HepG2 (cell line): ENCODE results near the gene UTP15. TPM values are rescaled to one million over a fixed set of nuclear protein-coding genes. Genes with fewer than 3 reads are reported as not detected.

Experiments
- ARID2 ChIP-seq: sonication (generic); formaldehyde crosslinking; IDR thresholded peaks from 2 replicates; pipeline ENCODE4 v1.8.1; 2022; ENCODE audit warnings: mild to moderate bottlenecking, missing genetic modification reagents, borderline replicate concordance
- ARNT ChIP-seq: fragments of 450-650 bp; IDR thresholded peaks from 2 replicates; pipeline ENCODE4 v1.6.1; 2017
- ATF3 ChIP-seq: sonication (generic); formaldehyde crosslinking; IDR thresholded peaks from 2 replicates; pipeline ENCODE4 v1.4.0; 2020; ENCODE audit warnings: missing genetic modification reagents
- CREB1 ChIP-seq, 2 experiments: fragments of 450-650 bp in 1 of 2; IDR thresholded peaks; 2 replicates each; pipeline ENCODE4 v1.6.1; 2016 to 2017; ENCODE audit warnings: control low read depth in 1 of 2, mild to moderate bottlenecking in 1 of 2, missing compliant biosample characterization in 1 of 2, missing genetic modification characterization in 1 of 2
- ELF3 ChIP-seq: IDR thresholded peaks from 2 replicates; pipeline ENCODE4 v1.6.1; 2016; ENCODE audit warnings: missing genetic modification reagents, missing compliant biosample characterization
- ELF4 ChIP-seq: sonication (generic); formaldehyde crosslinking; IDR thresholded peaks from 2 replicates; pipeline ENCODE4 v1.5.0; 2020; ENCODE audit warnings: missing genetic modification reagents, mild to moderate bottlenecking, moderate library complexity, borderline replicate concordance
- FUBP1 ChIP-seq: sonication (generic); formaldehyde crosslinking; IDR thresholded peaks from 2 replicates; pipeline ENCODE4 v1.5.1; 2020; ENCODE audit warnings: missing genetic modification reagents, mild to moderate bottlenecking, borderline replicate concordance
- HOXA3 ChIP-seq: sonication (generic); formaldehyde crosslinking; IDR thresholded peaks from 2 replicates; pipeline ENCODE4 v1.5.0; 2020; ENCODE audit warnings: missing genetic modification reagents
- MAF1 ChIP-seq: sonication (generic); formaldehyde crosslinking; IDR thresholded peaks from 2 replicates; pipeline ENCODE4 v1.5.0; 2020; ENCODE audit warnings: missing genetic modification reagents, borderline replicate concordance
- MAFG ChIP-seq: sonication (generic); formaldehyde crosslinking; IDR thresholded peaks from 2 replicates; pipeline ENCODE4 v1.5.1; 2020; ENCODE audit warnings: mild to moderate bottlenecking, missing genetic modification reagents
- NFRKB ChIP-seq: fragments of 450-650 bp; IDR thresholded peaks from 2 replicates; pipeline ENCODE4 v1.6.1; 2017
- PBX3 ChIP-seq: sonication (generic); formaldehyde crosslinking; IDR thresholded peaks from 2 replicates; pipeline ENCODE4 v1.8.1; 2023; ENCODE audit warnings: missing genetic modification reagents, inconsistent platforms, borderline replicate concordance
- PLRG1 ChIP-seq: fragments of 450-650 bp; conservative IDR thresholded peaks from 2 replicates; pipeline ENCODE4 v1.6.1; 2016
- PRPF4 ChIP-seq: fragments of 200-400 bp; formaldehyde crosslinking; IDR thresholded peaks from 2 replicates; pipeline ENCODE4 v1.6.1; 2016; ENCODE audit warnings: low read length, low read depth; ENCODE audit not compliant: poor library complexity, severe bottlenecking
- SMC3 ChIP-seq: IDR thresholded peaks from 2 replicates; pipeline ENCODE4 v1.6.1; 2011; ENCODE audit warnings: low read length, improper control_type of control experiment
- TEF ChIP-seq: sonication (generic); formaldehyde crosslinking; IDR thresholded peaks from 2 replicates; pipeline ENCODE4 v1.5.0; 2020; ENCODE audit warnings: missing genetic modification reagents
- TOPORS ChIP-seq: sonication (generic); formaldehyde crosslinking; IDR thresholded peaks from 2 replicates; pipeline ENCODE4 v1.8.0; 2023; ENCODE audit warnings: mild to moderate bottlenecking, missing genetic modification reagents
- TSC22D2 ChIP-seq: sonication (generic); formaldehyde crosslinking; IDR thresholded peaks from 2 replicates; pipeline ENCODE4 v1.5.1; 2020; ENCODE audit warnings: missing genetic modification reagents, mild to moderate bottlenecking, borderline replicate concordance
- ZBTB21 ChIP-seq: sonication (generic); formaldehyde crosslinking; IDR thresholded peaks from 2 replicates; pipeline ENCODE4 v1.4.0; 2020; ENCODE audit warnings: missing genetic modification reagents
- ZIK1 ChIP-seq: sonication (generic); formaldehyde crosslinking; IDR thresholded peaks from 2 replicates; pipeline ENCODE4 v1.5.0; 2020; ENCODE audit warnings: mild to moderate bottlenecking, low read depth, missing genetic modification reagents, borderline replicate concordance
- ZNF263 ChIP-seq: sonication (generic); formaldehyde crosslinking; IDR thresholded peaks from 2 replicates; pipeline ENCODE4 v1.4.0; 2020; ENCODE audit warnings: missing genetic modification reagents
- ZNF550 ChIP-seq: sonication (generic); formaldehyde crosslinking; IDR thresholded peaks from 2 replicates; pipeline ENCODE4 v1.4.0; 2020; ENCODE audit warnings: mild to moderate bottlenecking, missing genetic modification reagents, borderline replicate concordance
- ZNF615 ChIP-seq: sonication (generic); formaldehyde crosslinking; IDR thresholded peaks from 2 replicates; pipeline ENCODE4 v1.5.0; 2020; ENCODE audit warnings: mild to moderate bottlenecking, missing genetic modification reagents, borderline replicate concordance
- ZNF710 ChIP-seq: sonication (generic); formaldehyde crosslinking; IDR thresholded peaks from 2 replicates; pipeline ENCODE4 v1.5.0; 2020; ENCODE audit warnings: mild to moderate bottlenecking, missing genetic modification reagents, borderline replicate concordance
- ZNF749 ChIP-seq: sonication (generic); formaldehyde crosslinking; IDR thresholded peaks from 2 replicates; pipeline ENCODE4 v1.8.0; 2022; ENCODE audit warnings: mild to moderate bottlenecking, missing genetic modification reagents, moderate library complexity, borderline replicate concordance
- polyA plus RNA-seq, 8 experiments: library from polyadenylated mRNA; depleted of rRNA in 3 of 8; stranded (reverse) in 7 of 8; unstranded in 1 of 8; fragments of >200 nt; fragmentation: Illumina TruSeq in 4 of 8; extraction: Trizol in 4 of 8; gene quantifications; 2 replicates each; pipeline versions ENCODE4 v1.2.1 to v1.2.3, GENCODE V29; 2011 to 2016; ENCODE audit warnings: low read depth in 4 of 8, missing spikeins in 1 of 8, mixed read lengths in 1 of 8; ENCODE audit not compliant: insufficient read depth in 1 of 8
- total RNA-seq, 5 experiments: library from RNA; depleted of rRNA; stranded (reverse); fragments of >200 nt; fragmentation: Illumina TruSeq; extraction: Trizol; gene quantifications; 2 replicates each; pipeline ENCODE4 v1.2.3, GENCODE V29; 2016; ENCODE audit warnings: low read depth in 1 of 5

The UTP15 gene
- total and polyA plus RNA-seq, 2 of the 13 experiments (the other 11 are each of a cell fraction or from before 2014, with no cell fraction given), result 7.3 to 35.8 TPM

- TF ChIP-seq TEF (CRISPR knock-in tag) (no peak), NFRKB (no peak), SMC3 (peak; percentile 40; the same call in 1 of the 2 replicates), ZIK1 (CRISPR knock-in tag) (no peak), PRPF4 (no peak), ATF3 (CRISPR knock-in tag) (0 out of 2 replicates have a peak, but pooled peaks have one; percentile 30), ELF3 (CRISPR knock-in tag) (peak; percentile 85), ZNF710 (CRISPR knock-in tag) (peak; percentile 88), TOPORS (CRISPR knock-in tag) (no peak), ZNF615 (CRISPR knock-in tag) (no peak), HOXA3 (CRISPR knock-in tag) (peak; percentile 72), FUBP1 (CRISPR knock-in tag) (no peak), PLRG1 (no peak), MAFG (CRISPR knock-in tag) (no peak), MAF1 (CRISPR knock-in tag) (no peak), CREB1 (IDR thresholded peaks at IDR 0.05) (no peak), CREB1 (CRISPR knock-in tag; IDR thresholded peaks at IDR 0.05) (peak; percentile 75), ELF4 (no peak), ARID2 (CRISPR knock-in tag) (no peak), ZNF550 (no peak), ZBTB21 (CRISPR knock-in tag) (peak; percentile 26; the same call in 1 of the 2 replicates), ZNF749 (no peak; the same call in 1 of the 2 replicates), PBX3 (CRISPR knock-in tag) (no peak), ARNT (no peak), TSC22D2 (0 out of 2 replicates have a peak, but pooled peaks have one; percentile 42), ZNF263 (CRISPR knock-in tag) (no peak)
Observed at GRCh38 chr5:73623901-73624404, 58.4 kb downstream of the UTP15 start (continued).
